H1 (cell line): ENCODE data around the gene CEP350. TPM values are rescaled to one million over a fixed set of nuclear protein-coding genes. Genes with fewer than 3 reads are reported as not detected.

Experiments
- CTCF ChIA-PET: fragments of 300-600 bp; sonication (Branson Sonifier 250); formaldehyde crosslinking; loops from one replicate; lab custom pipeline; 2021; ENCODE audit not compliant: partially characterized antibody; lab: Charles Lee
- POLR2A ChIA-PET: fragments of 300-600 bp; sonication (Branson Sonifier 250); formaldehyde crosslinking; loops from one replicate; lab custom pipeline; 2021; ENCODE audit warnings: inconsistent platforms; ENCODE audit not compliant: partially characterized antibody; lab: Charles Lee
- DNase-seq, 2 experiments: peaks; one replicate each; pipeline versions ENCODE4 v3.0.0 to v3.0.0-alpha.2; 2010 to 2022; ENCODE audit warnings: low spot score in 2 of 2, low read depth in 1 of 2, mixed read lengths in 1 of 2
- FAIRE-seq: peaks from 2 replicates; lab custom pipeline; 2011; peaks lifted over from hg19 to GRCh38; lab: Jason Lieb, UNC
- H2AFZ ChIP-seq: 2 replicates; pipeline ENCODE4 v1.8.1; 2012; ENCODE audit warnings: low read length, inconsistent platforms
- H2AK5ac ChIP-seq: 2 replicates; pipeline ENCODE4 v1.6.1; 2013; ENCODE audit warnings: low read depth, low read length
- H2BK120ac ChIP-seq: replicated peaks from 2 replicates; pipeline ENCODE3; 2013; ENCODE audit warnings: low read depth, low read length, inconsistent platforms
- H2BK12ac ChIP-seq: 2 replicates; pipeline ENCODE4 v1.6.1; 2013; ENCODE audit warnings: low read depth, low read length
- H2BK15ac ChIP-seq: 2 replicates; pipeline ENCODE4 v1.6.1; 2013; ENCODE audit warnings: low read length
- H2BK20ac ChIP-seq: 2 replicates; pipeline ENCODE4 v1.6.1; 2013; ENCODE audit warnings: low read length
- H2BK5ac ChIP-seq: 2 replicates; pipeline ENCODE4 v1.6.1; 2013; ENCODE audit warnings: low read depth, low read length
- H3K14ac ChIP-seq: 2 replicates; pipeline ENCODE4 v1.6.1; 2013; ENCODE audit warnings: inconsistent platforms; ENCODE audit not compliant: insufficient read length
- H3K18ac ChIP-seq: 2 replicates; pipeline ENCODE4 v1.6.1; 2013; ENCODE audit warnings: low read length; ENCODE audit errors: extremely low read depth
- H3K23ac ChIP-seq: 2 replicates; pipeline ENCODE4 v1.6.1; 2013; ENCODE audit warnings: inconsistent platforms; ENCODE audit not compliant: insufficient read length
- H3K23me2 ChIP-seq: 2 replicates; pipeline ENCODE4 v1.6.1; 2013; ENCODE audit warnings: low read depth, low read length
- H3K27ac ChIP-seq: 2 replicates; pipeline ENCODE4 v1.6.1; 2011; ENCODE audit warnings: low read depth, low read length, inconsistent platforms
- H3K27me3 ChIP-seq, 4 experiments: replicated peaks in 1 of 4; 1 replicate in 1 of 4; 2 replicates in 3 of 4; pipeline versions ENCODE4 v1.6.1 to v1.8.1; 2011 to 2013; ENCODE audit warnings: low read length in 3 of 4, mild to moderate bottlenecking in 3 of 4, inconsistent platforms in 2 of 4, mixed read lengths in 2 of 4, moderate library complexity in 1 of 4; ENCODE audit not compliant: control insufficient read depth in 3 of 4, insufficient read depth in 3 of 4; ENCODE audit errors: extremely low read depth in 1 of 4
- H3K36me3 ChIP-seq, 4 experiments: 2 replicates each; pipeline versions ENCODE4 v1.6.1 to v1.8.1; 2011 to 2013; ENCODE audit warnings: mild to moderate bottlenecking in 4 of 4, low read length in 3 of 4, moderate library complexity in 2 of 4, control low read depth in 1 of 4, inconsistent platforms in 1 of 4; ENCODE audit not compliant: insufficient read depth in 4 of 4, control insufficient read depth in 2 of 4
- H3K4ac ChIP-seq: replicated peaks from 2 replicates; pipeline ENCODE3; 2013; ENCODE audit warnings: low read length, low read depth, mixed read lengths, inconsistent platforms; ENCODE audit not compliant: insufficient read length
- H3K4me1 ChIP-seq, 4 experiments: replicated peaks in 1 of 4; 1 replicate in 1 of 4; 2 replicates in 3 of 4; pipeline versions ENCODE4 v1.6.1 to v1.8.1; 2011 to 2013; ENCODE audit warnings: low read length in 3 of 4, inconsistent platforms in 2 of 4, mixed read lengths in 1 of 4; ENCODE audit not compliant: insufficient read depth in 4 of 4, control insufficient read depth in 3 of 4
- H3K4me2 ChIP-seq, 2 experiments: 2 replicates each; pipeline versions ENCODE4 v1.6.1 to v1.8.1; 2011 to 2013; ENCODE audit warnings: low read depth in 2 of 2, low read length in 2 of 2, control low read depth in 1 of 2, inconsistent platforms in 1 of 2, mild to moderate bottlenecking in 1 of 2; ENCODE audit not compliant: insufficient read depth in 1 of 2
- H3K4me3 ChIP-seq, 4 experiments: fragments of 200-600, 300-600 bp in 1 of 4; sonication (generic), shearing (Covaris generic), sonication (Bioruptor Twin) in 1 of 4; 2 replicates each; pipeline versions ENCODE4 v1.5.1 to v1.8.1; 2011 to 2016; ENCODE audit warnings: low read length in 4 of 4, low read depth in 3 of 4, control low read depth in 2 of 4, inconsistent platforms in 2 of 4, mild to moderate bottlenecking in 2 of 4, mixed read lengths in 1 of 4, moderate library complexity in 1 of 4; ENCODE audit not compliant: insufficient read depth in 2 of 4; ENCODE audit errors: extremely low read depth in 1 of 4
- H3K56ac ChIP-seq: replicated peaks from 2 replicates; pipeline ENCODE3; 2013; ENCODE audit warnings: low read depth, mild to moderate bottlenecking, mixed read lengths, low read length, inconsistent platforms; ENCODE audit not compliant: insufficient read length
- H3K79me1 ChIP-seq: 2 replicates; pipeline ENCODE4 v1.6.1; 2013; ENCODE audit warnings: low read depth, low read length, control low read depth
- H3K79me2 ChIP-seq, 2 experiments: 2 replicates each; pipeline versions ENCODE4 v1.6.1 to v1.8.1; 2012 to 2013; ENCODE audit warnings: low read length in 2 of 2, mild to moderate bottlenecking in 2 of 2, inconsistent platforms in 1 of 2; ENCODE audit not compliant: insufficient read depth in 2 of 2, control insufficient read depth in 1 of 2
- H3K9ac ChIP-seq, 4 experiments: replicated peaks in 1 of 4; 1 replicate in 1 of 4; 2 replicates in 3 of 4; pipeline versions ENCODE4 v1.6.1 to v1.8.1; 2011 to 2013; ENCODE audit warnings: low read depth in 3 of 4, low read length in 3 of 4, control low read depth in 2 of 4, mild to moderate bottlenecking in 2 of 4, moderate library complexity in 2 of 4, inconsistent platforms in 1 of 4; ENCODE audit errors: extremely low read depth in 1 of 4
- H3K9me3 ChIP-seq, 2 experiments: 2 replicates each; pipeline versions ENCODE4 v1.6.1 to v1.8.1; 2012 to 2013; ENCODE audit warnings: mild to moderate bottlenecking in 2 of 2, moderate library complexity in 2 of 2, control low read depth in 1 of 2, inconsistent platforms in 1 of 2, low read depth in 1 of 2, low read length in 1 of 2, mixed read lengths in 1 of 2; ENCODE audit not compliant: insufficient read depth in 2 of 2
- H4K20me1 ChIP-seq, 2 experiments: replicated peaks in 1 of 2; 2 replicates each; pipeline versions ENCODE3 to v1.8.1; 2011 to 2013; ENCODE audit warnings: inconsistent platforms in 2 of 2, low read length in 2 of 2, mild to moderate bottlenecking in 1 of 2; ENCODE audit not compliant: insufficient read depth in 2 of 2, control insufficient read depth in 1 of 2
- H4K5ac ChIP-seq: 2 replicates; pipeline ENCODE4 v1.6.1; 2013; ENCODE audit warnings: low read length, low read depth, mixed read lengths, inconsistent platforms; ENCODE audit not compliant: insufficient read length
- H4K8ac ChIP-seq: 2 replicates; pipeline ENCODE4 v1.8.0; 2013; ENCODE audit warnings: mild to moderate bottlenecking, moderate library complexity, low read length, inconsistent platforms; ENCODE audit not compliant: insufficient read depth; ENCODE audit errors: extremely low read depth
- H4K91ac ChIP-seq: replicated peaks from 2 replicates; pipeline ENCODE3; 2013; ENCODE audit warnings: low read length, mixed read lengths, inconsistent platforms; ENCODE audit not compliant: insufficient read length
- BRCA1 ChIP-seq: IDR thresholded peaks from 2 replicates; pipeline ENCODE4 v1.6.1; 2012; ENCODE audit warnings: low read depth, low read length, improper control_type of control experiment
- CREB1 ChIP-seq: IDR thresholded peaks from 2 replicates; pipeline ENCODE4 v1.6.1; 2012; ENCODE audit warnings: inconsistent platforms
- EGR1 ChIP-seq: IDR thresholded peaks from 2 replicates; pipeline ENCODE4 v1.6.1; 2011; ENCODE audit warnings: low read depth, low read length, borderline replicate concordance
- EZH2 ChIP-seq: fragments of 200-600 bp; sonication (generic); IDR thresholded peaks from 2 replicates; pipeline ENCODE4 v1.7.1; 2012; ENCODE audit warnings: low read depth, mild to moderate bottlenecking, moderate library complexity, low read length, inconsistent platforms; ENCODE audit not compliant: severe bottlenecking
- GABPA ChIP-seq: IDR thresholded peaks from 2 replicates; pipeline ENCODE4 v1.6.1; 2011; ENCODE audit warnings: mild to moderate bottlenecking, low read length, moderate library complexity, borderline replicate concordance; ENCODE audit not compliant: insufficient read depth
- KDM4A ChIP-seq: IDR thresholded peaks from one replicate; pipeline ENCODE4 v1.7.1; 2012; ENCODE audit warnings: low read depth, mild to moderate bottlenecking, moderate library complexity, low read length, inconsistent platforms; ENCODE audit not compliant: severe bottlenecking
- KDM5A ChIP-seq: fragments of 200-600 bp; IDR thresholded peaks from 2 replicates; pipeline ENCODE4 v1.7.1; 2012; ENCODE audit warnings: mild to moderate bottlenecking, low read length, inconsistent platforms, mixed read lengths
- MAFK ChIP-seq: IDR thresholded peaks from 2 replicates; pipeline ENCODE4 v1.6.1; 2012; ENCODE audit warnings: low read depth, mild to moderate bottlenecking, improper control_type of control experiment, low read length
- PHF8 ChIP-seq: fragments of 200-600 bp; sonication (generic); conservative IDR thresholded peaks from 2 replicates; pipeline ENCODE4 v1.7.1; 2012; ENCODE audit warnings: low read depth, mild to moderate bottlenecking, inconsistent platforms, low read length, moderate library complexity
- POLR2AphosphoS5 ChIP-seq: IDR thresholded peaks from 2 replicates; pipeline ENCODE4 v1.6.1; 2011; ENCODE audit warnings: low read depth, low read length
- RNF2 ChIP-seq: fragments of 200-900, 300-1000 bp; sonication (generic); IDR thresholded peaks from 2 replicates; pipeline ENCODE4 v1.7.1; 2016; ENCODE audit warnings: borderline replicate concordance, low read depth, mild to moderate bottlenecking, antibody characterized with exemption, low read length; ENCODE audit not compliant: poor library complexity, severe bottlenecking; ENCODE audit errors: missing control alignments
- SP1 ChIP-seq: IDR thresholded peaks from 2 replicates; pipeline ENCODE4 v1.6.1; 2011; ENCODE audit warnings: low read depth, low read length
- SRF ChIP-seq: IDR thresholded peaks from 2 replicates; pipeline ENCODE4 v1.6.1; 2011; ENCODE audit warnings: mild to moderate bottlenecking, low read depth, low read length, moderate library complexity
- TBP ChIP-seq: IDR thresholded peaks from 2 replicates; pipeline ENCODE4 v1.6.1; 2011; ENCODE audit warnings: low read depth, low read length, improper control_type of control experiment
- TEAD4 ChIP-seq: IDR thresholded peaks from 2 replicates; pipeline ENCODE4 v1.6.1; 2012; ENCODE audit warnings: low read depth, low read length, inconsistent platforms, mixed read lengths
- WGBS, 2 experiments: shearing (Covaris generic) in 1 of 2; methylation state at CpG; one replicate each; pipeline versions ENCODE4 v1.1.6 to v1.1.7; 2013 to 2015; ENCODE audit warnings: low lambda C conversion rate in 2 of 2, mixed read lengths in 2 of 2, inconsistent platforms in 1 of 2, low coverage in 1 of 2, missing lambda C conversion rate in 1 of 2; ENCODE audit not compliant: insufficient replicate concordance in 2 of 2, insufficient coverage in 1 of 2, insufficient read length in 1 of 2; ENCODE audit errors: extremely low coverage in 1 of 2, missing lambda C conversion rate in 1 of 2; 5-methylcytosine and 5-hydroxymethylcytosine counted together
- polyA plus RNA-seq, 7 experiments: library from polyadenylated mRNA; depleted of rRNA in 3 of 7; stranded (reverse) in 5 of 7; unstranded in 2 of 7; fragments of >200 nt in 5 of 7; fragments of 200-250 nt in 2 of 7; gene quantifications; 1 replicate in 5 of 7; 2 replicates in 1 of 7; 4 replicates in 1 of 7; pipeline versions ENCODE4 v1.2.1 to v1.2.3, GENCODE V29; 2011 to 2013; ENCODE audit warnings: missing spikeins in 2 of 7, mixed read lengths in 2 of 7
- total RNA-seq: library from RNA; stranded (reverse); fragmentation: NEBNext Ultra II Directional; extraction: Animal tissue kit (Norgen Biotek cat#: 25700); gene quantifications from 2 replicates; pipeline ENCODE4 v1.2.1, GENCODE V29; 2021

CEP350 gene
- total and polyA plus RNA-seq, 2 of the 8 experiments (the other 6 are each of a cell fraction or from before 2014, with no cell fraction given), result 5.6 to 39.4 TPM

- Histone ChIP-seq H2BK20ac (no peak overlapping the region), H4K20me1 (no peaks in the 10 kb centered on the region), H3K9ac (no peak overlapping the region), H3K18ac (no peak overlapping the region), H3K79me1 (no peaks in the 10 kb centered on the region), H2BK5ac (no peak overlapping the region), H2AK5ac (no peak overlapping the region), H4K8ac (no peak overlapping the region), H2BK12ac (no peak overlapping the region), H3K9me3 (no peaks in the 10 kb centered on the region), H2BK15ac (no peak overlapping the region), H3K36me3 (peaks cover 4 to 50% (median 27%) of the 10 kb centered on the region in 4 experiments; a peak in 7 of 8 replicates), H3K23me2 (no peaks in the 10 kb centered on the region), H3K14ac (no peak overlapping the region), H3K4me3 (no peak overlapping the region), H4K91ac (no peak overlapping the region), H3K4me2 (no peak overlapping the region), H2AFZ (no peak overlapping the region), H3K79me2 (no peaks in the 10 kb centered on the region), H3K27ac (no peak overlapping the region), H3K56ac (no peak overlapping the region), H2BK120ac (no peak overlapping the region), H4K5ac (no peak overlapping the region), H3K4ac (no peak overlapping the region), H3K4me1 (no peaks in the 10 kb centered on the region), H3K27me3 (no peaks in the 10 kb centered on the region), H3K23ac (no peak overlapping the region)
- ChIA-PET POLR2A (no interaction called here), CTCF (interaction anchor here (0.7 to 1.0 kb wide), 4 partner anchors 10 to 403 kb away, joined by 3 read pairs; no protein-coding TSS in a partner anchor)
- TF ChIP-seq POLR2AphosphoS5, result no peak
- TF ChIP-seq EZH2, result no peak
- no peak for TF ChIP-seq SP1
- no peak for TF ChIP-seq SRF
- no peak for TF ChIP-seq CREB1
- no peak for TF ChIP-seq KDM4A
- no peak for TF ChIP-seq TBP
- TF ChIP-seq MAFK, result no peak
- TF ChIP-seq PHF8, result no peak
- no peak for TF ChIP-seq TEAD4
- TF ChIP-seq EGR1, result no peak
- no peak for TF ChIP-seq BRCA1
- no peak for TF ChIP-seq GABPA
- TF ChIP-seq RNF2, result no peak
- no peak for TF ChIP-seq KDM5A
- FAIRE-seq (no peak), DNase-seq (no peak)
- WGBS, 2 experiments, result 96% methylated on average over 5 of the region's 5 CpGs; no CpG with 5 or more reads in 1 of the 2 experiments
Observed at GRCh38 chr1:180041582-180041981, 87.0 kb downstream of the CEP350 start.
